ENCODE results near the gene LAMC3.
"Not testable (repeated sequence)": the region's sequence is repeated elsewhere in the genome, so short reads cannot be mapped to it uniquely, and the experiment has no call there.

Gene LAMC3

DNA sequence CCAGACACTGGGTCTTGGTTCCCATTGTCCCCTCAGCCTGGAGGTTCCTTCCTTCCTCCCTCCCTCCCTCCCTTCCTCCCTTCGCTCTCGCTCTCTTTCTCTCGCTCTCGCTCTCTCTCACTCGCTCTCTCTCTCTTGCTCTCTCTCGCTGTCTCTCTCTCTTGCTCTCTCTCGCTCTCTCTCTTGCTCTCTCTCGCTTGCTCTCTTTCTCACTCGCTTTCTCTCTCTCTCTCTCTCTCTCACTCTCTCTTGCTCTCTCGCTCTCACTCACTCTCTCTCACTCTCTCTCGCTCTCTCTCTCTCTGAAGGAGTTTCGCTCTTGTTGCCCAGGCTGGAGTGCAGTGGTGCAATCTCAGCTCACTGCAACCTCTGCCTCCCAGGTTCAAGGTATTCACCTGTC lies 23.4 kb downstream of the LAMC3 start:
- no peak for DNase-seq
- peaks cover 8% of the 10 kb centered on the region for H3K27me3 Mint-ChIP-seq
- no peak overlapping the region for H3K4me3 Mint-ChIP-seq
- H3K27ac Mint-ChIP-seq: no peak overlapping the region
- no peak for ATAC-seq
- H3K9me3 Mint-ChIP-seq: no peaks in the 10 kb centered on the region
- H3K4me1 Mint-ChIP-seq: no peaks in the 10 kb centered on the region
- no peaks in the 10 kb centered on the region for H3K36me3 Mint-ChIP-seq (ENCODE audit: low read depth)

DNA sequence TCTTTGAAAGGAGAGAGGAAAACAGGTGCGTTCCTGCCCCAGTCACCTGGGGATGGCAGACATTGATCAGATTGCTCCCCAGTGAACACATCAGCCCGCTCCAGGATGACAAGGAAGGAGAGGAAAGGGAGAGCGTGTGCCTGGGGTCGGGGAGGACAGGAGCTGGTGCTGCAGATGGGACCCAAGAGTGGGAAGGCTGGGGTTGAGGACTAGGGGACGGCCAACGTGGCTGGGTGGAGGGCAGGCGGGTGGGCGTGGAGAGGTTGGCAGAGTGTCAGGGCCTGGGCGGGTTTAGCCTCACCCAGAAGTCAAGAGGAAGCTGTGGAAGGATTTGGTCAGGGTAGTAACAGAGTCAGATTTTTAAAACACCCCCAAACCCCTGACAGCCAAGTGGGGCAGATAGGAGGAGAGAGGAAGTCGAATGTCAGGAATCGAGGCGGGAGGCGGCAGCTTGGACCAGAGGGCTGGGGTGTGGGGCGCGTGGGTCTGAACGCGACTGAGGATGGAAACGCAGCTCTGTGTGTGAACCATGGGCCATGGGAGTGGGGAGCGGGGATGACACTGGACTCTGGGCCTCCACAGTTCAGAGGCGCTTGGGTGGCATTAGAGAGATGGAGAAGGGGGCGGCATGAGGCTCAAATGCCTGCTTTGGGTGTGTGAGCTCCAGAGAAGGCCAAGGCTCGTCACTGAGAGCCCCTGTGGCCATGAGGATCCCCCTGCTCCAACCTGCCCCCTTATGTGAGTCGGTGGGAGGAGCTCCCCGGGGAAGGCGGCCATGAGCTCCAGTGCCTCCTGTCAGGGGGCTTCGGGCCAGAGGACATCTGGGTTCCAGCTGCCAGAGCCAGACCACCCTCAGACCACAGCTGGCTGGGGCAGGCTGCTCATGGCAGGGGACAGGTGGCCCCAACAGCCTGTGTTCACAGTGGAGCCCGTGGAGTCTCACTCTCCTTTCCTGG lies 24.6 kb downstream of the LAMC3 start:
- no peaks in the 10 kb centered on the region for H3K36me3 Mint-ChIP-seq (ENCODE audit: low read depth)
- H3K9me3 Mint-ChIP-seq: no peaks in the 10 kb centered on the region

DNA sequence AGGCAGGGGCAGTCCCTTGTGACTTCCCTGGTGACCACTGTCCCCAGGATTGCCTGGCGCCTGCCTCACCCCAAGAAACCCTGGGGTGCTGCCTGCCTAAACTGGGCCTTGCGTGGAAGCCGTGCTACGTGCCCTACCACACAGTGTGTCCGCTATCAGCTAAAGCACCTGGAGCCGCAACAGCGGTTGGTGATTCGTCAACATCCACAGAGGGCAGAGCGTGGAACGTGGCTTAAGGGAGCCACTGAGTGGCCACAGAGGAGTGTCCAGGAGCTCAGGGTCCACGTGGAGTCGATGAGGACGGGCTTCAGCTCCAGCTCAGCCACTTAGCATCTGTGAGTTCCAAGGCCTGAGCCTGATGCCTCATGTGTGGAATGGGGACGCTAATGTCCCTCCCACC lies 25.3 kb downstream of the LAMC3 start:
- ATAC-seq (no peak), DNase-seq (no peak)
- no peaks in the 10 kb centered on the region for H3K36me3 Mint-ChIP-seq (ENCODE audit: low read depth)
- no peaks in the 10 kb centered on the region for H3K4me1 Mint-ChIP-seq
- H3K4me3 Mint-ChIP-seq: no peak overlapping the region
- H3K9me3 Mint-ChIP-seq: no peaks in the 10 kb centered on the region
- peaks cover 8% of the 10 kb centered on the region for H3K27me3 Mint-ChIP-seq
- no peak overlapping the region for H3K27ac Mint-ChIP-seq

More for the DNA sequence above, 24.6 kb downstream of the LAMC3 start:
- ATAC-seq (no peak), DNase-seq (no peak)
- Mint-ChIP-seq H3K4me3 (no peak overlapping the region), H3K27ac (no peak overlapping the region), H3K4me1 (no peaks in the 10 kb centered on the region), H3K27me3 (peaks cover 8% of the 10 kb centered on the region)

DNA sequence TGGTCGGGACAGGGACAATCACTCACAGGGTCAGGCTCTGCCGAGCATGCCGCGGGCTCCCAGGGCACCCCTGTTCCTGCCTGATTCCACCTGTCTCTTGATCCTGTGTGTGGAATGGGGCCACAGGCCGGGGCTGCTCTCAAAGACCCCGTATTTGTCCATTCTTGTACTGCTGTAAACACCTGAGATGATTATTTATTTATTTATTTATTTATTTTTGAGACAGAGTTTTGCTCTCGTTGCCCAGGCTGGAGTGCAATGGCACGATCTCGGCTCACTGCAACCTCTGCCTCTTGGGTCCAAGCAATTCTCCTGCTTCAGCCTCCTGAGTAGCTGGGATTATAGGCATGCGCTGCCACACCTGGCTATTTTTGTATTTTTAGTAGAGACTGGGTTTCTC lies 25.8 kb downstream of the LAMC3 start:
- not testable (repeated sequence) for ATAC-seq; H3K4me3 Mint-ChIP-seq; H3K27ac Mint-ChIP-seq; H3K9me3 Mint-ChIP-seq; H3K27me3 Mint-ChIP-seq; H3K4me1 Mint-ChIP-seq; H3K36me3 Mint-ChIP-seq (ENCODE audit: low read depth); DNase-seq

DNA sequence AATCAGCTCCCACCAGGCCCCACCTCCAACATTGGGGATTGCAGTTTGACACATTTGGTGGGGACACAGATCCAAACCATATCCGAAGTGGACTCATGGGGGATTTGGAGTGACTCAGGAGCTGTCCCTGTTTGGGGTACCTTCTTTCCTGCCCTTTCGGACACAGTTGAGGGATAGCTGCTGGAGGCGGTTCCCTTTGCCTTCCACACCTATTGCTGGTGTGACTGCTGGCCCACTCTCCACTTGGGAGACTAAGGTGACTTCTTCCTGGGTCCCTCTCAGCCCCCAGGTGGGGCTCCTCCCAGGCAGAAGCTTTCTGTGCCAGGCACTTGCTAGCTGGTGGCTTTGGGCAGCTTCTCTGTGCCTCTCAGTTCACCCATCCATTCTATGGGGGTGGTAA lies 26.6 kb downstream of the LAMC3 start:
- no peak for DNase-seq
- Mint-ChIP-seq H3K4me3 (no peak overlapping the region), H3K27me3 (peaks cover 8% of the 10 kb centered on the region), H3K4me1 (no peaks in the 10 kb centered on the region), H3K9me3 (no peaks in the 10 kb centered on the region), H3K27ac (no peak overlapping the region), H3K36me3 (ENCODE audit: low read depth) (no peaks in the 10 kb centered on the region)
- no peak for ATAC-seq

DNA sequence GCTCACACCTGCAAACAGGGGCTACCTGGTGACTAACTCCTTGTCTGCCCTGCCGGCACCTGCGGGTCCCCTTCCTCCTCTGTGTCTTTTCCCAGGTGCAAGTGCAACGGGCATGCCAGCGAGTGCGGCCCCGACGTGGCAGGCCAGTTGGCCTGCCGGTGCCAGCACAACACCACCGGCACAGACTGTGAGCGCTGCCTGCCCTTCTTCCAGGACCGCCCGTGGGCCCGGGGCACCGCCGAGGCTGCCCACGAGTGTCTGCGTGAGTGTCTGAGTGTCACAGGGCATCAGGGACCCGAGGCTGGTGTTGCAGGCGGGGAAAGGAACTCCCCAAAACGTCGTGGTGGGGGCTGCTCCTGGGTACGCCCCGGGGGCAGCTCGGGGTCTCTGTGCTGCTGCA lies 27.1 kb downstream of the LAMC3 start:
- H3K9me3 Mint-ChIP-seq: no peaks in the 10 kb centered on the region
- ATAC-seq: no peak
- no peaks in the 10 kb centered on the region for H3K36me3 Mint-ChIP-seq (ENCODE audit: low read depth)
- no peaks in the 10 kb centered on the region for H3K4me1 Mint-ChIP-seq
- no peak overlapping the region for H3K27ac Mint-ChIP-seq
- peaks cover 8% of the 10 kb centered on the region for H3K27me3 Mint-ChIP-seq
- DNase-seq: no peak
- H3K4me3 Mint-ChIP-seq: no peak overlapping the region

DNA sequence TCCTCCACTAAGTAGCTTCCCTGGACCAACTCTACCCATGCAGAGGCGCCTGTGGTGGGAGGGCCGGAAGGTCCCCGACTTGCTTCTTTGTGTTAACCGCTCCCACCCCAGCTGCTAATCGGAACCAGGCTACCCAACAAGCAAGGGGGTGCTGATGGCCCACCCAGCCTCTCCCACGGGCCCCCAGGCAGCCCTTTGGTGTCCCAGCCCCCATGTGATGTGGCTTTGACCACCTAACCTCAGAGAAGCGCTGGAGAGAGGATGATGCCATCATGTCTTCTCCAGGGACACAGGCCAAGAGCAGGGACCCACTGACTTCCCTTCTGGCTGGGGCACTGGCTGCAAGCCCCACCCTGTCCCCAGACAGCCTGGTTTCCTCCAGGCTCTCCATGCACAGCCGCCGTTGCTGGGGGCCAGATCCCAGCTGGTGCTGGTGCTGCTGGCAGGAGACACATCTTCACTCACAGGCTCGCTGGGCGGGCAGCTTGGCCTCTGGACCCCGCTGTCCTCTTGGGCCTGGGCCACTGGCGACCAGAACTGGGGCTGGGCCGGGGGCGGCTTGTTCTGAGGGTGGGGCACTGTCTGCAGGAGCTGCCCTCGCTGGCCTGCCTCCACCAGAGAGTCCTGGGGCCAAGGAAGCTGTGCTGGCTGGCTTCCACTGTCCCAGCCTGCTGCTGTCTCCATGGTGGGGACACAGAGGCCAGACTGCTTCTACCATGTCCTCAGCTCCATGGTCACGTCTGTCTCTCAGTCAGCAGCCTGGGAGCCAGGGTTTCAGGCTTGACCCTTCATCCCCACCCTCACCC lies 27.8 kb downstream of the LAMC3 start:
- no peak overlapping the region for H3K4me3 Mint-ChIP-seq
- no peak overlapping the region for H3K27ac Mint-ChIP-seq
- no peak for ATAC-seq
- no peaks in the 10 kb centered on the region for H3K36me3 Mint-ChIP-seq (ENCODE audit: low read depth)
- no peak for DNase-seq
- no peaks in the 10 kb centered on the region for H3K4me1 Mint-ChIP-seq
- peaks cover 8% of the 10 kb centered on the region for H3K27me3 Mint-ChIP-seq
- H3K9me3 Mint-ChIP-seq: no peaks in the 10 kb centered on the region

DNA sequence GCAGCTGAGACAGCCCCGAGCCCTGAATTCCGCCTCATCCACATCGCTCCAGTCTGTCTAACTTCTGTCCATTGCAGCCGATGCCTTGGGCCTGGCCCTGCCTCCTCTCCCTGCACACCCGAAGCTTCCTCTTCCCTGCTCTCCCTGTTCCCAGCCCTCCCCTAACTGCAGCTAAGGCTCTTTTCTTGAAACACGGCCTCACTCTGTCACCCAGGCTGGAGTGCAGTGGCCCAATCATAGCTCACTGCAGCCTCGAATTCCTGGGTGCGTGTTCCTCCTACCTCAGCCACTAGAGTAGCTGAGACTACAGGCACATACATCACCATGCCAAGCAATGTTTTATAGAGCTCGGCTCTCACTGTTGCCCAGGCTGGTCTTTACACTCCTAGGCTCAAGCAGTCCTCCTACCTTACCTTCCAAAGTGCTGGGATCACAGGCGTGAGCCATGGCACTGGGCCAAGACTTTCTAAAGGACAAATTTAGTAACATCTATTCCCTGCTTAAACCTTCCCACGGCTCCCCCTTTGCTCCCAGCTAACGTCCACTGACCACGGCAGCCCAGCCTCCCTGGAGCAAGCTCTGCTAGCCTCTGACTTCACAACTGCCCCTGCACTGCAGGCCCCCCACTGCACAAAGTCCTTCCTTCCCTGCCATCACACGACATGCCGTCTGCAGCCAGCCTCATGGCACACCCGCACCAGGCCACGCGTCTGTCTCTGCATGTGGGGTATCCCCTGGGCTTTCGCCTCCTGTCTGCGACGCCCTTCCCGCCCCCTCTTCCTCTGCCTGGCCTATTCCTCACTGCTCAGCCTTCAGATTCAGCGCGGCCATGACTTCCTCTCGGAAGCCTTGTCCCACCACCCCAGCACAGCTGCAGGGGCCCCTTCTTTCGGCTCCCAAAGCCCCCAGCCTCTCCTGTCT lies 28.6 kb downstream of the LAMC3 start:
- H3K27me3 Mint-ChIP-seq: peaks cover 8% of the 10 kb centered on the region
- DNase-seq (no peak), ATAC-seq (no peak)
- no peaks in the 10 kb centered on the region for H3K9me3 Mint-ChIP-seq
- H3K4me3 Mint-ChIP-seq: no peak overlapping the region
- no peaks in the 10 kb centered on the region for H3K36me3 Mint-ChIP-seq (ENCODE audit: low read depth)
- H3K4me1 Mint-ChIP-seq: no peaks in the 10 kb centered on the region
- H3K27ac Mint-ChIP-seq: no peak overlapping the region

DNA sequence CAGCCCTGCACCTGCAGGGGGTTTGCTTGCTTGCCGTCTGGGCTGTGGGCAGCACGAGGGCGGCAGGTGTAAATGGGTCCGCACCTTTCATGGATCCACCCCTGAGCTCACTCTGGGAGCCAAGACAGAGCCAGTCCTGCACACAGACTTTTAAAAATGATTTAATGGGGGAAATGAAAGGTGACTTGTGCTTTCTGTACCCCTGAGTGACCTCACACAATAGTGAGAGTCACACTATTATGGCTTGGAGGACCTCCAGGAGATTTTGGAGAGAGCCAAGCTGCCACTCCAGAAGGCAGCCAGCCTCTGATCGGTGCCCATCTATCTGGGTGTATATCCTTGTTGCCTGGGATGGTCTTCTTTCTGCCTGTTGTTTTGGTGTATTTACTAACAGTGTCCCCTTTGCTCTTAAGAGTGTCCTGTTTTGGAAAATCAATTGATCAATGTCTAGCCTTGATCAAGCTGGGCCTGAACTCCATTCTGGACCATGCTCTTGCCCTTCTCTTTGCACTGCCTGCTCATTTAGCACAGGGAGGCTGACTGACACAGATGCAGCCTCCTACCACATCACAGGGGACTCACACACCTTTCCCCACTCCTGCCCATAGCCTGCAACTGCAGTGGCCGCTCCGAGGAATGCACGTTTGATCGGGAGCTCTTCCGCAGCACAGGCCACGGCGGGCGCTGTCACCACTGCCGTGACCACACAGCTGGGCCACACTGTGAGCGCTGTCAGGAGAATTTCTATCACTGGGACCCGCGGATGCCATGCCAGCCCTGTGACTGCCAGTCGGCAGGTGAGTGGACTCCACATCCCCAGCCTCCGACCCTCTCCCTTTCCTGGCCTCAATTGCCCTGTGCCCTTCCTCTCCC lies 29.5 kb downstream of the LAMC3 start:
- no peaks in the 10 kb centered on the region for H3K9me3 Mint-ChIP-seq
- H3K27ac Mint-ChIP-seq: no peak overlapping the region
- H3K4me3 Mint-ChIP-seq: no peak overlapping the region
- ATAC-seq (no peak), DNase-seq (no peak)
- no peaks in the 10 kb centered on the region for H3K36me3 Mint-ChIP-seq (ENCODE audit: low read depth)
- H3K4me1 Mint-ChIP-seq: peaks cover 4% of the 10 kb centered on the region
- peaks cover 2% of the 10 kb centered on the region for H3K27me3 Mint-ChIP-seq

DNA sequence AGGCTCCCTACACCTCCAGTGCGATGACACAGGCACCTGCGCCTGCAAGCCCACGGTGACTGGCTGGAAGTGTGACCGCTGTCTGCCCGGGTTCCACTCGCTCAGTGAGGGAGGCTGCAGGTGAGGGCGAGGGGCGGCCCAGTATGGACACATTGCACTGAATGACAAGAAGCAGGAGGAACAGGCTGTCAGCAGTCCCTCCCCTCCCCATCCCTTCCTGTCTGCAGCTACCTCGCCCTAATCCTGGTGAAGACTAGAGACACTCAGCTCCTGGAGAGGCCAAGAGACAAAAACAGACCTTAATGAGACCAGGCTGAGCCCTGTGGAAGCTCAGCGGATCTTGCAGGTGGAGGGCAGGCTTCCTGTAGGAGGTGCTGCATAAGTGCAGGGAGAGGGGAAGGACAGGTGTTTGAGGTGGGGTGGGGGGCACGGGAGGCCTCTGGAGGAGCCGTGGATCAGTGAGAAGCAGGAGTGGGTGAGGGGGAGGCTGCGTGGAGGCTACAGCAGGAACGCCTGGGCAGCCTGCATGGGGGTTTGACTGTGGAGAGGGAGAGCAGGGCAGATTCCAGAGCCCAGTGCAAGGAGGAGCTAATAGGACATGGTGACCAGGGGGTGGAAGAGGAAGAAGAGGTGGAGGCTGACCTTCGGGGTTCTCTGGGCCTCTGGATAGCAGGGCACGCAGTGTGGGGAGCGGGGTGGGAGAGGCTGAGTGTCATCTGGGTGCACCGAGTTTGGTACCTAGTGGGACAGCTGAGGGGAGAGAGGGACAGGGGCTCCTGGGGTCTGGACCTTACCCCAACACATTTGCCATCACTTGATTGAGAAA lies 30.4 kb downstream of the LAMC3 start:
- Mint-ChIP-seq H3K27me3 (no peaks in the 10 kb centered on the region), H3K4me1 (peaks cover 5% of the 10 kb centered on the region), H3K9me3 (no peaks in the 10 kb centered on the region), H3K4me3 (no peak overlapping the region), H3K27ac (no peak overlapping the region), H3K36me3 (ENCODE audit: low read depth) (no peaks in the 10 kb centered on the region)
- ATAC-seq (no peak), DNase-seq (no peak)

DNA sequence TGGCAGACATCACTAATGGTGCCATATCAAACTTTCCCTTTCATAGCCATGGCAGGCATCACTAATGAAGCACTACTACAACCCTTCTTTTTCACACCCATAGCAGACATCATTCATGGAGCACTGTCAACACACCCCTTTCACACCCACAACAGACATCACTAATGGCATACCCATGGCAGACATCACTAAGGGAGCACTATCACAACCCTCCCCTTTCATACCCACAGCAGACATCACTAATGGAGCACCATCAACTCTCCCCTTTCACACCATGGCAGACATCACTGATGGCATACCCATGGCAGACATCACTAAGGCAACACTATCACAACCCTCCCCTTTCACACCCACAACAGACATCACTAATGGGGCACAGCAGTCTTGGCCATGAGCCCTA lies 33.7 kb downstream of the LAMC3 start:
- Mint-ChIP-seq H3K27me3 (no peaks in the 10 kb centered on the region), H3K4me3 (no peak overlapping the region), H3K36me3 (ENCODE audit: low read depth) (no peaks in the 10 kb centered on the region), H3K4me1 (peaks cover 11% of the 10 kb centered on the region), H3K27ac (no peak overlapping the region), H3K9me3 (no peaks in the 10 kb centered on the region)
- no peak for ATAC-seq
- no peak for DNase-seq

DNA sequence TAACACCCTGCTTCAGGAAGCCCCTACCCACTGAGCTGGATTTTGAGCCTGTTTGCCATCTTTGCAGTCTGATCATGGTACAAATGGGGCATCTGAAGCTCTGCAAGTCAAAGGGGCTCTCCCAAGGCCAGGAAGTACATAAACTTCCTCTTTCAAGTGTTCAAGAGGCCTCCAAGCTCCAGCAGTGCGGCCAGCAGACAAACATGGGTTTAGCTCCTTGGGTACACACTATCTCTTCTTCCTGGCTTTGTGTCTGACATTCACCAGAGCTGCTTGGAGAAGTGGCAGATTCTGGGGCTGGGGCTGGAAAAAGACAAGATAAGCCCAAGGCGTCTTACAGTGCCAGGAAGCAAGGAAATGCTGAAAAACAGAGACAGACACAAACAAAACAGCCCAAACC lies 34.1 kb downstream of the LAMC3 start:
- Mint-ChIP-seq H3K36me3 (ENCODE audit: low read depth) (no peaks in the 10 kb centered on the region), H3K27me3 (no peaks in the 10 kb centered on the region), H3K9me3 (no peaks in the 10 kb centered on the region), H3K4me3 (no peak overlapping the region), H3K27ac (no peak overlapping the region), H3K4me1 (peaks cover 11% of the 10 kb centered on the region)
- no peak for ATAC-seq
- DNase-seq: no peak

DNA sequence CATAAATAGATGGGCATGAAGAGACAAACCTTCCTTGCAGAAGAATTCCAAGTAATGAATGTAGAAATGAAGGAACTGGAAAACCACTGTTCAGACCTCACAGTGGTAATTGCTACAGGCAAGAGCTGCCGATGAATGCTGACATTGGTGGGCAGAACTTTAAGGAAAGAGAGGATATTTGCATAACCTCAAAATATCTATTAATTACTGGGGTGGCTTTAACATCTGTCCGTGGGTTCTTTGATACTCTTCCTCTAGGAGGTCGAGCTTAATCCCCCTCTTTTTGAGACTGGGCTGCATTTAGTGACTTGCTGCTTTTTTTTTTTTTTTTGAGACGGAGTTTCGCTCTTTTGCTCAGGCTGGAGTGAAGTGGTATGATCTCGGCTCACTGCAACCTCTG lies 34.7 kb downstream of the LAMC3 start:
- H3K27me3 Mint-ChIP-seq: no peaks in the 10 kb centered on the region
- H3K36me3 Mint-ChIP-seq (ENCODE audit: low read depth): no peaks in the 10 kb centered on the region
- H3K27ac Mint-ChIP-seq: no peak overlapping the region
- peaks cover 11% of the 10 kb centered on the region for H3K4me1 Mint-ChIP-seq
- no peak for DNase-seq
- no peak for ATAC-seq
- no peaks in the 10 kb centered on the region for H3K9me3 Mint-ChIP-seq
- H3K4me3 Mint-ChIP-seq: no peak overlapping the region
